ENCODE data around the gene COL20A1.

DNA sequence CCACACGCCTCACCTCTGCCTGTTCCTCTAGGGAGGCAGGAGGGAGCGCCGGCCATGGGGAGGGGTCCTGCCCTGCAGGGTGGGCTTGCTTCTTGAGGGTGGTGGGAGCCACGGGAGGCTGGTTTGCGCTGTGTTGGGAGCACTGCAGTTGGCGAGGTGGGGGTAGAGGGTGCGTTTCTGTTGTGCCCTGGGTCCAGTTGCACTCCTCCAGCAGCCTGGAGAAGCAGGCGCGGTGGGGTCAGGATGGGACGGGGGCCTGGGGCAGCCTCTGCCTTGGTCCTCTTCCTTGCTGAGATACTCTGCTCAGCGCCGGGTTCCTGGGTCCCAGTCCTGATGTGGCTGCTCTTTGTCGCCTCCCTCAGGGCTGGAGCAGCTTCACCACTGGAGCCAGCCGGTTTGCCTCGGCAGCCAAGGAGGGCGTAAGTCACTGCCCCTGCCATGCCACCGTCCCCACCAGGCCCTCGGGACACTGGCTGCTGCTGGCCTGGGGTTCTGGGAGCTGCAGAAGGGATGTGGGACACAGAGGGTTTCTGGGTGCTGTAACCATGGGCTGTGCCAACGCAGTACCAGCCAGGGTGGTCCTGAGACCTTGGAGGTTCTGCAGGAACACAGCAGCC is 11.9 kb upstream of the COL20A1 start:
- TF ChIP-seq, protein P1, sequence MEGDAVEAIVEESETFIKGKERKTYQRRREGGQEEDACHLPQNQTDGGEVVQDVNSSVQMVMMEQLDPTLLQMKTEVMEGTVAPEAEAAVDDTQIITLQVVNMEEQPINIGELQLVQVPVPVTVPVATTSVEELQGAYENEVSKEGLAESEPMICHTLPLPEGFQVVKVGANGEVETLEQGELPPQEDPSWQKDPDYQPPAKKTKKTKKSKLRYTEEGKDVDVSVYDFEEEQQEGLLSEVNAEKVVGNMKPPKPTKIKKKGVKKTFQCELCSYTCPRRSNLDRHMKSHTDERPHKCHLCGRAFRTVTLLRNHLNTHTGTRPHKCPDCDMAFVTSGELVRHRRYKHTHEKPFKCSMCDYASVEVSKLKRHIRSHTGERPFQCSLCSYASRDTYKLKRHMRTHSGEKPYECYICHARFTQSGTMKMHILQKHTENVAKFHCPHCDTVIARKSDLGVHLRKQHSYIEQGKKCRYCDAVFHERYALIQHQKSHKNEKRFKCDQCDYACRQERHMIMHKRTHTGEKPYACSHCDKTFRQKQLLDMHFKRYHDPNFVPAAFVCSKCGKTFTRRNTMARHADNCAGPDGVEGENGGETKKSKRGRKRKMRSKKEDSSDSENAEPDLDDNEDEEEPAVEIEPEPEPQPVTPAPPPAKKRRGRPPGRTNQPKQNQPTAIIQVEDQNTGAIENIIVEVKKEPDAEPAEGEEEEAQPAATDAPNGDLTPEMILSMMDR (IDR thresholded peaks at IDR 0.05), result no peak
- TF ChIP-seq POLR2A (IDR thresholded peaks at IDR 0.05), result no peak
